GM12892 (cell line): ENCODE results near the gene CIAPIN1.

Experiments used
- POLR2AphosphoS5 ChIP-seq: IDR thresholded peaks from 2 replicates; pipeline ENCODE4 v1.6.1; 2011; ENCODE audit warnings: low read depth, low read length, control low read depth
- TAF1 ChIP-seq: IDR thresholded peaks from 2 replicates; pipeline ENCODE4 v1.6.1; 2011; ENCODE audit warnings: low read depth, mild to moderate bottlenecking, control low read depth, low read length, borderline replicate concordance

GRCh38 chr16:57434003-57434402 is 13.2 kb downstream of the CIAPIN1 start:
- no peak for TF ChIP-seq POLR2AphosphoS5
- no peak for TF ChIP-seq TAF1
